A549 (cell line): Measurements from ENCODE around the gene KRTAP1-5. TPM values are rescaled to one million over a fixed set of nuclear protein-coding genes. Genes with fewer than 3 reads are reported as not detected.
"Not testable (repeated sequence)": the region's sequence is repeated elsewhere in the genome, so short reads cannot be mapped to it uniquely, and the experiment has no call there.

Experiments used
- ATAC-seq, 2 experiments: fragments of 200-7000 bp in 1 of 2; fragments of >200 bp in 1 of 2; cut with Nextera tagmentation in 1 of 2; cut with Tn5 transposase in 1 of 2; 3 replicates each; pipeline versions ENCODE4 v1.8.0 to v1.9.1; 2018 to 2020; ENCODE audit warnings: mild to moderate bottlenecking in 1 of 2, moderate library complexity in 1 of 2
- CTCF ChIA-PET: fragments of 300-600 bp; sonication (Branson Sonifier 250); formaldehyde crosslinking; extraction: SDS; loops from one replicate; lab custom pipeline; 2021; ENCODE audit warnings: antibody characterized with exemption, inconsistent platforms; lab: Yijun Ruan, JAX
- POLR2A ChIA-PET: fragments of 350-600 bp; formaldehyde crosslinking; extraction: SDS; loops from one replicate; lab custom pipeline; 2021; ENCODE audit warnings: antibody characterized with exemption, inconsistent platforms; lab: Yijun Ruan, JAX
- DNase-seq, 2 experiments: peaks; one replicate each; pipeline versions ENCODE4 v3.0.0 to v3.0.0-alpha.2; 2011 to 2016; ENCODE audit warnings: low read depth in 1 of 2, low spot score in 1 of 2
- FAIRE-seq: peaks from 2 replicates; lab custom pipeline; 2011; peaks lifted over from hg19 to GRCh38; lab: Jason Lieb, UNC
- H3K27ac ChIP-seq, 2 experiments: fragments of >200 bp; sonication (Bioruptor Twin); formaldehyde crosslinking; 3 replicates each; pipeline ENCODE4 v1.5.1; 2016 to 2017
- H3K4me1 ChIP-seq: fragments of >200 bp; sonication (Bioruptor Twin); formaldehyde crosslinking; 3 replicates; pipeline ENCODE4 v1.6.1; 2016
- H3K4me2 ChIP-seq: fragments of >200 bp; sonication (Bioruptor Twin); formaldehyde crosslinking; 3 replicates; pipeline ENCODE4 v1.6.1; 2016
- H3K4me3 ChIP-seq: fragments of >200 bp; sonication (Bioruptor Twin); formaldehyde crosslinking; 3 replicates; pipeline ENCODE4 v1.5.1; 2016
- H3K9me3 ChIP-seq: fragments of >200 bp; sonication (Bioruptor Twin); formaldehyde crosslinking; 3 replicates; pipeline ENCODE4 v1.6.1; 2016
- BHLHE40 ChIP-seq: IDR thresholded peaks from 2 replicates; pipeline ENCODE4 v1.6.1; 2012; ENCODE audit warnings: low read depth, low read length, inconsistent platforms
- CEBPB ChIP-seq, 2 experiments: fragments of >200 bp in 1 of 2; sonication (Bioruptor Twin) in 1 of 2; formaldehyde crosslinking in 1 of 2; IDR thresholded peaks; 2 replicates each; pipeline ENCODE4 v1.6.1; 2012 to 2016
- EHF ChIP-seq: fragments of 250-450 bp; sonication (Bioruptor Pico); IDR thresholded peaks from 2 replicates; pipeline ENCODE4 v1.5.0; 2020; ENCODE audit warnings: mild to moderate bottlenecking
- EHMT2 ChIP-seq: fragments of 200-600 bp; sonication (generic); IDR thresholded peaks from 2 replicates; pipeline ENCODE4 v1.6.1; 2016; ENCODE audit warnings: antibody characterized with exemption, low read depth, mild to moderate bottlenecking, moderate library complexity
- EP300 ChIP-seq, 2 experiments: fragments of >200 bp; sonication (Bioruptor Twin); formaldehyde crosslinking; IDR thresholded peaks; 2 replicates in 1 of 2; 3 replicates in 1 of 2; pipeline ENCODE4 v1.6.1; 2016 to 2017
- FOSL2 ChIP-seq, 2 experiments: fragments of 450-650 bp in 1 of 2; fragments of >200 bp in 1 of 2; sonication (Bioruptor Twin) in 1 of 2; formaldehyde crosslinking; IDR thresholded peaks; 2 replicates each; pipeline versions ENCODE4 v1.5.0 to v1.6.1; 2016 to 2020; ENCODE audit warnings: mild to moderate bottlenecking in 1 of 2, moderate library complexity in 1 of 2
- GATA3 ChIP-seq: IDR thresholded peaks from 2 replicates; pipeline ENCODE4 v1.6.1; 2012; ENCODE audit warnings: borderline replicate concordance
- HOXA7 ChIP-seq: fragments of 250-450 bp; sonication (Bioruptor Pico); IDR thresholded peaks from 2 replicates; pipeline ENCODE4 v1.5.0; 2020; ENCODE audit warnings: mild to moderate bottlenecking, moderate library complexity
- JUNB ChIP-seq: fragments of >200 bp; sonication (Bioruptor Twin); formaldehyde crosslinking; IDR thresholded peaks from 2 replicates; pipeline ENCODE4 v1.6.1; 2016
- KDM1A ChIP-seq: fragments of 200-600 bp; sonication (generic); IDR thresholded peaks from 2 replicates; pipeline ENCODE4 v1.6.1; 2016; ENCODE audit warnings: low read depth, mild to moderate bottlenecking
- KDM5A ChIP-seq: fragments of 200-600 bp; sonication (generic); IDR thresholded peaks from 2 replicates; pipeline ENCODE4 v1.6.1; 2016; ENCODE audit warnings: antibody characterized with exemption, mild to moderate bottlenecking
- NFE2L2 ChIP-seq: fragments of 150-350 bp; conservative IDR thresholded peaks from 2 replicates; pipeline ENCODE4 v1.6.1; 2014; ENCODE audit warnings: low read length
- NR3C1 ChIP-seq: fragments of >200 bp; sonication (Bioruptor Twin); formaldehyde crosslinking; IDR thresholded peaks from 3 replicates; pipeline ENCODE4 v1.6.1; 2017
- RAD21 ChIP-seq, 2 experiments: fragments of >200 bp in 1 of 2; sonication (Bioruptor Twin) in 1 of 2; formaldehyde crosslinking in 1 of 2; IDR thresholded peaks in 1 of 2; conservative IDR thresholded peaks in 1 of 2; 2 replicates in 1 of 2; 3 replicates in 1 of 2; pipeline ENCODE4 v1.6.1; 2012 to 2018; ENCODE audit warnings: inconsistent platforms in 1 of 2
- TFCP2L1 ChIP-seq: fragments of 250-450 bp; sonication (Bioruptor Pico); IDR thresholded peaks from 2 replicates; pipeline ENCODE4 v1.5.0; 2021; ENCODE audit warnings: mild to moderate bottlenecking
- ZC3H11A ChIP-seq: fragments of 450-650 bp; IDR thresholded peaks from 2 replicates; pipeline ENCODE4 v1.6.1; 2014; ENCODE audit warnings: antibody characterized with exemption, mild to moderate bottlenecking
- ZFP36 ChIP-seq: fragments of 450-650 bp; IDR thresholded peaks from 2 replicates; pipeline ENCODE4 v1.6.1; 2014; ENCODE audit warnings: borderline replicate concordance; ENCODE audit not compliant: partially characterized antibody
- WGBS: methylation state at CpG from one replicate; pipeline ENCODE4 v1.1.6; 2017; ENCODE audit errors: missing lambda C conversion rate; 5-methylcytosine and 5-hydroxymethylcytosine counted together
- polyA plus RNA-seq, 4 experiments: library from polyadenylated mRNA; depleted of rRNA in 3 of 4; stranded (reverse); fragments of >200 nt; fragmentation: RNase III in 1 of 4; extraction: RNeasy Plus Mini Kit Qiagen cat#74134 plus additional on column Dnase treatment in 1 of 4; gene quantifications; 2 replicates in 3 of 4; 3 replicates in 1 of 4; pipeline ENCODE4 v1.2.3, GENCODE V29; 2011 to 2017
- TF ChIP-seq, protein P1 (sequence below): IDR thresholded peaks from 2 replicates; pipeline ENCODE4 v1.6.1; 2012
- TF ChIP-seq, protein P2 (sequence below): fragments of 250-450 bp; sonication (Bioruptor Pico); IDR thresholded peaks from 2 replicates; pipeline ENCODE4 v1.5.0; 2021; ENCODE audit warnings: mild to moderate bottlenecking, moderate library complexity, borderline replicate concordance
- TF ChIP-seq, protein P3 (sequence below): IDR thresholded peaks from 2 replicates; pipeline ENCODE4 v1.6.1; 2012; ENCODE audit warnings: low read depth, borderline replicate concordance
- TF ChIP-seq, protein P4 (sequence below): fragments of 150-350 bp; IDR thresholded peaks from 2 replicates; pipeline ENCODE4 v1.6.1; 2014; ENCODE audit warnings: low read depth, mild to moderate bottlenecking, low read length
- TF ChIP-seq, protein P5 (sequence below): fragments of >200 bp; sonication (Bioruptor Twin); formaldehyde crosslinking; IDR thresholded peaks from 2 replicates; pipeline ENCODE4 v1.6.1; 2016
- TF ChIP-seq, protein P6 (sequence below): fragments of 450-650 bp; IDR thresholded peaks from 2 replicates; pipeline ENCODE4 v1.6.1; 2014; ENCODE audit warnings: antibody characterized with exemption

The KRTAP1-5 gene
- polyA plus RNA-seq, 2 of the 4 experiments (the other 2 are of a cell fraction), result not detected

DNA sequence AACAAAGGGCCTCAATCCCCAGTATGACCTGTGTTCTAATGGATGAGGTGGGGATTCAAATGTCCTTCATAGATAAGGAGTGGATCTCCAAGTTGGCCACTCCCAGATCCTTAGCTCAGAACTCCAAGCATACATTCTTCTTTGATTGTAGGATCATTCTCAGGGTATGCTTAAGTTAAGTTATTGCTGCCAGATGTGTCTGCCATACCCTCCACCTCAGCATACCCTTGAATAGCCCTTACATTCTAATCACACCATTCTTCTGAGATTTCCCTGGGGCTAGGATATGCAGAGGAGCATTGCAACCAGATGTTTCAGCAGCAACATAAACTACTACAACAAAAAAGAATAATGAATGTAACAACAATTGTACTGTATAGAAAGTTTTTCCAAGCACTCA is 40.3 kb upstream of the KRTAP1-5 start:
- Histone ChIP-seq H3K27ac (no peak overlapping the region), H3K4me2 (no peak overlapping the region), H3K4me3 (no peak overlapping the region), H3K4me1 (peaks cover 10% of the 10 kb centered on the region), H3K9me3 (no peaks in the 10 kb centered on the region)
- ChIA-PET POLR2A (no interaction called here), CTCF (interaction anchor here (1.7 to 2.5 kb wide), 2 partner anchors 8 to 158 kb away, joined by 4 to 6 read pairs; no protein-coding TSS in a partner anchor)
- TF ChIP-seq HOXA7 (CRISPR knock-in tag), result no peak
- TF ChIP-seq ZC3H11A, result no peak
- TF ChIP-seq, protein P1, sequence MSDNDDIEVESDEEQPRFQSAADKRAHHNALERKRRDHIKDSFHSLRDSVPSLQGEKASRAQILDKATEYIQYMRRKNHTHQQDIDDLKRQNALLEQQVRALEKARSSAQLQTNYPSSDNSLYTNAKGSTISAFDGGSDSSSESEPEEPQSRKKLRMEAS, result no peak
- TF ChIP-seq, protein P2, sequence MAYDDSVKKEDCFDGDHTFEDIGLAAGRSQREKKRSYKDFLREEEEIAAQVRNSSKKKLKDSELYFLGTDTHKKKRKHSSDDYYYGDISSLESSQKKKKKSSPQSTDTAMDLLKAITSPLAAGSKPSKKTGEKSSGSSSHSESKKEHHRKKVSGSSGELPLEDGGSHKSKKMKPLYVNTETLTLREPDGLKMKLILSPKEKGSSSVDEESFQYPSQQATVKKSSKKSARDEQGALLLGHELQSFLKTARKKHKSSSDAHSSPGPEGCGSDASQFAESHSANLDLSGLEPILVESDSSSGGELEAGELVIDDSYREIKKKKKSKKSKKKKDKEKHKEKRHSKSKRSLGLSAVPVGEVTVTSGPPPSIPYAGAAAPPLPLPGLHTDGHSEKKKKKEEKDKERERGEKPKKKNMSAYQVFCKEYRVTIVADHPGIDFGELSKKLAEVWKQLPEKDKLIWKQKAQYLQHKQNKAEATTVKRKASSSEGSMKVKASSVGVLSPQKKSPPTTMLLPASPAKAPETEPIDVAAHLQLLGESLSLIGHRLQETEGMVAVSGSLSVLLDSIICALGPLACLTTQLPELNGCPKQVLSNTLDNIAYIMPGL (CRISPR knock-in tag), result no peak
- no peak for TF ChIP-seq KDM1A
- TF ChIP-seq, protein P3, sequence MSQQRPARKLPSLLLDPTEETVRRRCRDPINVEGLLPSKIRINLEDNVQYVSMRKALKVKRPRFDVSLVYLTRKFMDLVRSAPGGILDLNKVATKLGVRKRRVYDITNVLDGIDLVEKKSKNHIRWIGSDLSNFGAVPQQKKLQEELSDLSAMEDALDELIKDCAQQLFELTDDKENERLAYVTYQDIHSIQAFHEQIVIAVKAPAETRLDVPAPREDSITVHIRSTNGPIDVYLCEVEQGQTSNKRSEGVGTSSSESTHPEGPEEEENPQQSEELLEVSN, result no peak
- TF ChIP-seq EHMT2, result no peak
- TF ChIP-seq, protein P4, sequence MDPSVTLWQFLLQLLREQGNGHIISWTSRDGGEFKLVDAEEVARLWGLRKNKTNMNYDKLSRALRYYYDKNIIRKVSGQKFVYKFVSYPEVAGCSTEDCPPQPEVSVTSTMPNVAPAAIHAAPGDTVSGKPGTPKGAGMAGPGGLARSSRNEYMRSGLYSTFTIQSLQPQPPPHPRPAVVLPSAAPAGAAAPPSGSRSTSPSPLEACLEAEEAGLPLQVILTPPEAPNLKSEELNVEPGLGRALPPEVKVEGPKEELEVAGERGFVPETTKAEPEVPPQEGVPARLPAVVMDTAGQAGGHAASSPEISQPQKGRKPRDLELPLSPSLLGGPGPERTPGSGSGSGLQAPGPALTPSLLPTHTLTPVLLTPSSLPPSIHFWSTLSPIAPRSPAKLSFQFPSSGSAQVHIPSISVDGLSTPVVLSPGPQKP, result no peak
- TF ChIP-seq CEBPB (IDR thresholded peaks at IDR 0.05), result no peak
- no peak for TF ChIP-seq TFCP2L1 (CRISPR knock-in tag)
- no peak for DNase-seq
- no peak for ATAC-seq
- FAIRE-seq, result peak; percentile 56

DNA sequence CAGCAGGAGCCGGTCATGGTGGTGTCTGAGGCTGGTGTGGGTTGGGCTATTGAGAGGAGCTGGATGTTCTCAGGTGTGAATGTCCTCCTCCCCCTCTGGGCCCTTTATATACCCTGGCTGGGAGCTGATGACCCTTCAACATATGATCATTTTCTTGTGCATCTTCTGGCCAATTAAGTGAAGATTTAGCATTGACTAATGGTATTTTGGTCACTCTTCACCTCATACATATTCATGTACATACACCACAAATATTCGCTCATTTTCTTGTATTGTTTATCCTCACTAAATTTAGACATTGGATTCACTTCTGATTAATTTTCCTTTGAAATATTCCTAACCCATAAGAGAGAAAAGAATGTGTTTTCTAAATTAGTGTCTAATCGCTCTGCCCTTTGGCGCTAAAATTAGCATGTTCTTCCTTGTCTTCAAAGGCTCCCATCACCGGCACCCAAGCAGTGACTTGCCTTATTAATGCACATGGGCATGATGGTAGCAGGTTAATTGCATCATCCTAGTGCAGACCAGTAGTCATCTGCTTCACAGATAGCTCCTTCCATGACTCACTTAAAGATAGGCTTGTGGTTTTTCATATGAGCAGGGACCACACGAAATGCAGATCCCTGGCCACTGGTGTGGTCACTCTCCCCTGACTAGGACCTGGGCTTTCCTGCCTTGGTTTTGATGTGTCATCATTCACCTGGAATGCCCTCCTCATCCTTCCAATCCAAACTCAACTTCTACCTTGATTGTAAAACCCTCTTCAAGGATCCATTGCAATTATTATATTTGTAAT is 39.0 kb upstream of the KRTAP1-5 start, which contains the start of gene KRTAP2-4:
Gene KRTAP2-4 (minus strand): TSS at position 51 of the 796 bp plus-strand sequence. CDS start 34 bp downstream, at position 17.
- no peak for TF ChIP-seq NFE2L2
- TF ChIP-seq EP300 (IDR thresholded peaks at IDR 0.05), result no peak
- 0 out of 2 replicates have a peak, but pooled peaks have one; percentile 16 for TF ChIP-seq JUNB
- no peak for TF ChIP-seq KDM5A
- no peak for TF ChIP-seq ZFP36
- TF ChIP-seq, protein P1, result 0 out of 2 replicates have a peak, but pooled peaks have one; percentile 37
- TF ChIP-seq CEBPB (IDR thresholded peaks at IDR 0.05), result peak in 1 of 2 experiments; percentile 61; a peak in 2 of 4 replicates
- TF ChIP-seq, protein P5, sequence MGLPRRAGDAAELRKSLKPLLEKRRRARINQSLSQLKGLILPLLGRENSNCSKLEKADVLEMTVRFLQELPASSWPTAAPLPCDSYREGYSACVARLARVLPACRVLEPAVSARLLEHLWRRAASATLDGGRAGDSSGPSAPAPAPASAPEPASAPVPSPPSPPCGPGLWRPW, result no peak
- no peak for TF ChIP-seq BHLHE40
- TF ChIP-seq, protein P6, sequence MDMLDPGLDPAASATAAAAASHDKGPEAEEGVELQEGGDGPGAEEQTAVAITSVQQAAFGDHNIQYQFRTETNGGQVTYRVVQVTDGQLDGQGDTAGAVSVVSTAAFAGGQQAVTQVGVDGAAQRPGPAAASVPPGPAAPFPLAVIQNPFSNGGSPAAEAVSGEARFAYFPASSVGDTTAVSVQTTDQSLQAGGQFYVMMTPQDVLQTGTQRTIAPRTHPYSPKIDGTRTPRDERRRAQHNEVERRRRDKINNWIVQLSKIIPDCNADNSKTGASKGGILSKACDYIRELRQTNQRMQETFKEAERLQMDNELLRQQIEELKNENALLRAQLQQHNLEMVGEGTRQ, result no peak
- TF ChIP-seq KDM1A, result no peak
- no peak for TF ChIP-seq RAD21 (conservative IDR thresholded peaks at IDR 0.05 in 1 of 2, IDR thresholded peaks at IDR 0.05 in 1 of 2)
- no peak for TF ChIP-seq NR3C1
- TF ChIP-seq EHF, result no peak
- TF ChIP-seq, protein P2 (CRISPR knock-in tag), result no peak
- no peak for TF ChIP-seq FOSL2 (IDR thresholded peaks at IDR 0.05)
- TF ChIP-seq FOSL2 (CRISPR knock-in tag; IDR thresholded peaks at IDR 0.05), result peak; percentile 60
- no peak for TF ChIP-seq GATA3
- H3K4me2 ChIP-seq, result no peak within 1 kb of the TSS
- no peaks in the 10 kb centered on the region for H3K9me3 ChIP-seq
- peak within 1 kb of the TSS in 1 of 2 experiments; percentile 41; a peak in 2 of 6 replicates for H3K27ac ChIP-seq
- peak; percentile 24 to 35 for DNase-seq
- peak; percentile 81 for FAIRE-seq
- CTCF ChIA-PET, result interaction anchor here (1.7 kb wide), 1 partner anchor 156 kb away, joined by 4 read pairs; no protein-coding TSS in a partner anchor
- 0 out of 6 replicates have a peak, but pooled peaks have one; percentile 32 to 38 for ATAC-seq
- POLR2A ChIA-PET, result no interaction called here
- H3K4me3 ChIP-seq, result no peak within 1 kb of the TSS
- WGBS, result 80% methylated on average over 6 of the region's 6 CpGs
- peaks cover 18% of the 10 kb centered on the region for H3K4me1 ChIP-seq

DNA sequence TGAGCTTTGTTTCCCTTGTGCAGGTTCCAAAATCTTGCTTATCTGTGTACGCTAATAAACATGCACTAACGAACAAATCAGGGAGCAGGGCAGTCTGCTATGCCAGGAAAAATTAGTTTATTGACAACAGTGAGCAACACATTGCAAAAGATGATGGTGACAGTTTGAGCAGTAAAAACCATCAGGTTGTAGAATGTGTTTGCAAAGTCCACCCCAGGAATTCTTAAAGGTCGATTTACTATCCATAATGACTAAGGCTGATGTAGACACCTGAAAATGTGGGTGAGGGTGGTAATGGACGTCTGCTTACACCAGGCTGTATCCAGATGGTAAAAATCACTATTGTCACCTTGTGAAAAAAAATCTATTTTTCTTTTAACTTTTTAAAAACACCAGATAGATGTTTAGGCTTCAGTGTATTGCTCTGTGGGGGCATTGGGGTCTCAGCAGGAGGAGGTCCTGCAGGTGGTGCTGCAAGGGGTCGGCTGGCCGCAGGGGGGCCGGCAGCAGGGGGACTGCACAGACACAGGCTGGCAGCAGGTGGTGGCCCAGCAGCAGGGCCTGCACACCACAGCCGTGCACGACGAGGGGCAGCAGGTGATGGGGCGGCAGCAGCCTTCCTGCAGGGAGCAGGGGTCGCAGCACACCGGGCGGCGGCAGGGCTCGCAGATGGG is 38.1 kb upstream of the KRTAP1-5 start:
- CTCF ChIA-PET, result interaction anchor here (1.0 to 1.4 kb wide), 2 partner anchors 485 to 598 kb away, joined by 3 to 4 read pairs; no protein-coding TSS in a partner anchor
- H3K4me2 ChIP-seq, POLR2A ChIA-PET, DNase-seq, H3K9me3 ChIP-seq, ATAC-seq, FAIRE-seq, H3K4me3 ChIP-seq, H3K27ac ChIP-seq: not testable (repeated sequence)
- peaks cover 24% of the 10 kb centered on the region for H3K4me1 ChIP-seq
- WGBS, result 65% methylated on average over 7 of the region's 16 CpGs
